Measurements from ENCODE around the gene PARP11.

PARP11 gene

GRCh38 chr12:3872800-3873636 lies at the start of gene PARP11:
Gene PARP11, minus strand, starts transcription at chr12:3873399. Its CDS starts 170 bp downstream, at chr12:3873229.
- peak; percentile 98 for FAIRE-seq

GRCh38 chr12:3922033-3922432 lies 48.8 kb upstream of the PARP11 start:
- FAIRE-seq = no peak

- FAIRE-seq = no peak
Observed at GRCh38 chr12:3921526-3921925, 48.3 kb upstream of the PARP11 start.

GRCh38 chr12:3921151-3921471 lies 47.9 kb upstream of the PARP11 start:
- FAIRE-seq = no peak

GRCh38 chr12:3920351-3921150 lies 47.4 kb upstream of the PARP11 start:
- no peak for FAIRE-seq

- FAIRE-seq = peak; percentile 92
Observed at GRCh38 chr12:3913278-3913677, 40.1 kb upstream of the PARP11 start.

GRCh38 chr12:3912863-3913262 lies 39.7 kb upstream of the PARP11 start:
- FAIRE-seq = no peak

GRCh38 chr12:3911409-3911808 lies 38.2 kb upstream of the PARP11 start:
- FAIRE-seq = no peak

GRCh38 chr12:3905664-3906063 lies 32.5 kb upstream of the PARP11 start:
- FAIRE-seq = no peak

- no peak for FAIRE-seq
Observed at GRCh38 chr12:3904999-3905398, 31.8 kb upstream of the PARP11 start.

GRCh38 chr12:3902921-3903320 lies 29.7 kb upstream of the PARP11 start:
- FAIRE-seq = no peak

GRCh38 chr12:3901116-3901515 lies 27.9 kb upstream of the PARP11 start:
- FAIRE-seq = no peak

- no peak for FAIRE-seq
Observed at GRCh38 chr12:3898756-3899155, 25.6 kb upstream of the PARP11 start.

GRCh38 chr12:3897371-3897971 lies 24.3 kb upstream of the PARP11 start:
- peak; percentile 35 for FAIRE-seq

GRCh38 chr12:3896801-3897351 lies 23.7 kb upstream of the PARP11 start:
- FAIRE-seq = peak; percentile 59

- FAIRE-seq = peak; percentile 95
Observed at GRCh38 chr12:3896356-3896755, 23.2 kb upstream of the PARP11 start.

- FAIRE-seq = no peak
Observed at GRCh38 chr12:3892631-3893030, 19.4 kb upstream of the PARP11 start.

- no peak for FAIRE-seq
Observed at GRCh38 chr12:3891201-3891600, 18.0 kb upstream of the PARP11 start.

- FAIRE-seq = no peak
Observed at GRCh38 chr12:3888659-3889058, 15.5 kb upstream of the PARP11 start.

GRCh38 chr12:3885277-3886094 lies 12.3 kb upstream of the PARP11 start:
- FAIRE-seq = peak; percentile 95

- no peak for FAIRE-seq
Observed at GRCh38 chr12:3884671-3885070, 11.5 kb upstream of the PARP11 start.

GRCh38 chr12:3882896-3883564 lies 9.8 kb upstream of the PARP11 start:
- no peak for FAIRE-seq
